Right atrium auricular region (tissue), 2 donors: Measurements from ENCODE around the gene GPC6. TPM values are rescaled to one million over a fixed set of nuclear protein-coding genes. Genes with fewer than 3 reads are reported as not detected.

ENCODE experiments used
- DNase-seq: peaks from one replicate; pipeline ENCODE4 v3.0.0-alpha.2; 2019; ENCODE audit warnings: low spot score
- H3K27ac ChIP-seq, 2 donors: fragments of 200-600 bp; sonication (generic); 1 replicate in 1 of 2; 2 replicates in 1 of 2; pipeline ENCODE4 v1.5.1; 2016 to 2019
- H3K27me3 ChIP-seq, 2 donors: fragments of 200-600 bp; sonication (generic); one replicate each; pipeline versions ENCODE4 v1.5.1 to v1.6.0; 2017 to 2019
- H3K36me3 ChIP-seq: fragments of 200-600 bp; sonication (generic); one replicate; pipeline ENCODE4 v1.5.1; 2016
- H3K4me1 ChIP-seq, 2 donors: fragments of 200-600 bp; sonication (generic); one replicate each; pipeline versions ENCODE4 v1.5.1 to v1.6.0; 2017 to 2019
- H3K4me3 ChIP-seq, 2 donors: fragments of 200-600 bp; sonication (generic); 1 replicate in 1 of 2; 2 replicates in 1 of 2; pipeline ENCODE4 v1.5.1; 2017 to 2019; ENCODE audit warnings: mild to moderate bottlenecking in 1 of 2, moderate library complexity in 1 of 2
- H3K9me3 ChIP-seq, 2 donors: fragments of 200-600 bp; sonication (generic); one replicate each; pipeline ENCODE4 v1.5.1; 2019
- CTCF ChIP-seq, 2 donors: fragments of 200-600 bp; sonication (generic); IDR thresholded peaks; one replicate each; pipeline ENCODE4 v1.5.1; 2019; ENCODE audit warnings: antibody characterized with exemption in 2 of 2
- total RNA-seq, 2 donors: library from RNA; depleted of rRNA; stranded (reverse); fragments of >200 nt; gene quantifications; one replicate each; pipeline ENCODE4 v1.1.0, GENCODE V29; 2016

The GPC6 gene
- total RNA-seq, 2 donors from 2014 or later = 1.3 to 3.8 TPM

GRCh38 chr13:94318418-94318817, 1091.8 kb downstream of the GPC6 start:
- Histone ChIP-seq H3K36me3 (no peaks in the 10 kb centered on the region), H3K27me3 (no peaks in the 10 kb centered on the region), H3K9me3 (no peaks in the 10 kb centered on the region), H3K27ac (no peak overlapping the region), H3K4me3 (no peak overlapping the region), H3K4me1 (no peaks in the 10 kb centered on the region)
- DNase-seq = no peak
- no peak for TF ChIP-seq CTCF (IDR thresholded peaks at IDR 0.05)

GRCh38 chr13:94319501-94319900, 1092.9 kb downstream of the GPC6 start:
- Histone ChIP-seq H3K4me3 (no peak overlapping the region), H3K27ac (no peak overlapping the region), H3K4me1 (no peaks in the 10 kb centered on the region), H3K36me3 (no peaks in the 10 kb centered on the region), H3K27me3 (no peaks in the 10 kb centered on the region), H3K9me3 (no peaks in the 10 kb centered on the region)
- no peak for TF ChIP-seq CTCF (IDR thresholded peaks at IDR 0.05)
- no peak for DNase-seq

- no peak overlapping the region for H3K27ac ChIP-seq
- no peaks in the 10 kb centered on the region for H3K27me3 ChIP-seq
- no peak for DNase-seq
- no peak for TF ChIP-seq CTCF (IDR thresholded peaks at IDR 0.05)
- H3K9me3 ChIP-seq = no peaks in the 10 kb centered on the region
- no peaks in the 10 kb centered on the region for H3K4me1 ChIP-seq
- no peak overlapping the region for H3K4me3 ChIP-seq
- H3K36me3 ChIP-seq = no peaks in the 10 kb centered on the region
These were observed 1096.5 kb downstream of the GPC6 start for GRCh38 chr13:94322925-94323763.

- no peaks in the 10 kb centered on the region for H3K27me3 ChIP-seq
- H3K4me1 ChIP-seq = peaks cover 0 to 8% of the 10 kb centered on the region in 2 donors
- H3K9me3 ChIP-seq = no peaks in the 10 kb centered on the region
- no peak overlapping the region for H3K27ac ChIP-seq
- TF ChIP-seq CTCF (IDR thresholded peaks at IDR 0.05) = no peak
- DNase-seq = no peak
- H3K36me3 ChIP-seq = no peaks in the 10 kb centered on the region
- H3K4me3 ChIP-seq = no peak overlapping the region
These were observed 1097.5 kb downstream of the GPC6 start for GRCh38 chr13:94323764-94324758.

GRCh38 chr13:94324767-94325540, 1098.3 kb downstream of the GPC6 start:
- Histone ChIP-seq H3K27ac (peak overlapping the region in 1 of 2 donors; percentile 10), H3K36me3 (no peaks in the 10 kb centered on the region), H3K4me3 (no peak overlapping the region), H3K4me1 (peaks cover 0 to 10% of the 10 kb centered on the region in 2 donors), H3K9me3 (no peaks in the 10 kb centered on the region), H3K27me3 (no peaks in the 10 kb centered on the region)
- DNase-seq = no peak
- no peak for TF ChIP-seq CTCF (IDR thresholded peaks at IDR 0.05)
